HL-60 (cell line): ENCODE data around the gene SETD5.

Experiments
- DNase-seq, 2 experiments: peaks; one replicate each; pipeline ENCODE4 v3.0.0-alpha.2; 2010 to 2020; ENCODE audit warnings: low read depth in 1 of 2, low spot score in 1 of 2
- H3K27ac ChIP-seq: fragments of 250-450 bp; sonication (Bioruptor Pico); replicated peaks from 2 replicates; pipeline ENCODE4 v1.5.1; 2020; ENCODE audit warnings: mild to moderate bottlenecking, moderate library complexity
- H3K27me3 ChIP-seq: fragments of 250-450 bp; sonication (Bioruptor Pico); 2 replicates; pipeline ENCODE4 v1.5.1; 2021; ENCODE audit warnings: mild to moderate bottlenecking, moderate library complexity; ENCODE audit not compliant: insufficient read depth, poor library complexity, severe bottlenecking
- H3K4me3 ChIP-seq: replicated peaks from 2 replicates; pipeline ENCODE4 v1.5.1; 2011; ENCODE audit warnings: mild to moderate bottlenecking, control low read depth, low read length; ENCODE audit not compliant: insufficient read depth
- CTCF ChIP-seq: IDR thresholded peaks from one replicate; pipeline ENCODE4 v1.5.1; 2011; ENCODE audit warnings: low read length, control low read depth, inconsistent platforms; ENCODE audit not compliant: insufficient read depth
- GABPA ChIP-seq: IDR thresholded peaks from 2 replicates; pipeline ENCODE4 v1.6.1; 2012; ENCODE audit warnings: low read depth
- POLR2AphosphoS5 ChIP-seq: IDR thresholded peaks from 2 replicates; pipeline ENCODE4 v1.6.1; 2012; ENCODE audit warnings: low read depth
- REST ChIP-seq: IDR thresholded peaks from 2 replicates; pipeline ENCODE4 v1.6.1; 2012; ENCODE audit warnings: low read depth; ENCODE audit not compliant: insufficient replicate concordance
- SPI1 ChIP-seq: IDR thresholded peaks from 2 replicates; pipeline ENCODE4 v1.6.1; 2012; ENCODE audit warnings: low read depth, mild to moderate bottlenecking, borderline replicate concordance

Gene SETD5

GRCh38 chr3:9399746-9400145, 2.3 kb downstream of the SETD5 start:
- H3K27me3 ChIP-seq = no peaks in the 10 kb centered on the region
- peak overlapping the region; percentile 99 for H3K27ac ChIP-seq
- DNase-seq = peak in 1 of 2 experiments; percentile 55
- H3K4me3 ChIP-seq = peak overlapping the region; percentile 74
- TF ChIP-seq CTCF (no peak), GABPA (no peak), SPI1 (no peak), POLR2AphosphoS5 (no peak), REST (no peak)

GRCh38 chr3:9400616-9401015, 3.2 kb downstream of the SETD5 start:
- H3K27me3 ChIP-seq = no peaks in the 10 kb centered on the region
- TF ChIP-seq SPI1 (no peak), REST (no peak), POLR2AphosphoS5 (no peak), CTCF (no peak), GABPA (no peak)
- H3K4me3 ChIP-seq = 0 out of 2 replicates have a peak overlapping the region, but pooled peaks have one; percentile 74
- no peak overlapping the region for H3K27ac ChIP-seq
- DNase-seq = no peak

- Histone ChIP-seq H3K27ac (no peak overlapping the region), H3K27me3 (no peaks in the 10 kb centered on the region), H3K4me3 (no peak overlapping the region)
- TF ChIP-seq REST (no peak), POLR2AphosphoS5 (no peak), SPI1 (no peak), CTCF (no peak), GABPA (no peak)
- no peak for DNase-seq
Measured at GRCh38 chr3:9401986-9402385, 4.6 kb downstream of the SETD5 start.
